MG63 (cell line): ENCODE measurements around the gene FGF9. TPM values are rescaled to one million over a fixed set of nuclear protein-coding genes. Genes with fewer than 3 reads are reported as not detected.
A peak's percentile ranks its signal among the peaks of the same experiment; 100 is the strongest.

ENCODE experiments used
- DNase-seq: peaks from one replicate; pipeline ENCODE4 v3.0.0-alpha.2; 2020
- H3K27me3 ChIP-seq: fragments of 250-450 bp; sonication (Bioruptor Pico); 2 replicates; pipeline ENCODE4 v1.5.1; 2020; ENCODE audit warnings: mild to moderate bottlenecking, moderate library complexity
- H3K36me3 ChIP-seq: fragments of 250-450 bp; sonication (Bioruptor Pico); 2 replicates; pipeline ENCODE4 v1.5.1; 2020; ENCODE audit warnings: mild to moderate bottlenecking, moderate library complexity
- H3K4me3 ChIP-seq: fragments of 250-450 bp; sonication (Bioruptor Pico); 2 replicates; pipeline ENCODE4 v1.5.1; 2020; ENCODE audit warnings: mild to moderate bottlenecking, moderate library complexity
- H3K9me3 ChIP-seq: fragments of 250-450 bp; sonication (Bioruptor Pico); 2 replicates; pipeline ENCODE4 v1.5.1; 2020; ENCODE audit warnings: mild to moderate bottlenecking, moderate library complexity
- total RNA-seq: library from RNA; depleted of rRNA; stranded (reverse); fragments of >200 nt; shearing (Covaris generic); gene quantifications from 2 replicates; pipeline ENCODE4 v1.2.3, GENCODE V29; 2014; ENCODE audit warnings: low replicate concordance

The FGF9 gene
- total RNA-seq, 1 experiment from 2014 or later: 0.92 TPM

GRCh38 chr13:21691500-21691899 lies 20.6 kb downstream of the FGF9 start:
- Histone ChIP-seq H3K9me3 (no peaks in the 10 kb centered on the region), H3K4me3 (no peak overlapping the region), H3K27me3 (no peaks in the 10 kb centered on the region), H3K36me3 (0 out of 2 replicates have a peak, but pooled peaks cover 2% of the 10 kb centered on the region)
- no peak for DNase-seq

GRCh38 chr13:21691928-21692327 lies 21.1 kb downstream of the FGF9 start:
- Histone ChIP-seq H3K4me3 (no peak overlapping the region), H3K27me3 (no peaks in the 10 kb centered on the region), H3K9me3 (no peaks in the 10 kb centered on the region), H3K36me3 (0 out of 2 replicates have a peak, but pooled peaks cover 2% of the 10 kb centered on the region)
- no peak for DNase-seq

DNA sequence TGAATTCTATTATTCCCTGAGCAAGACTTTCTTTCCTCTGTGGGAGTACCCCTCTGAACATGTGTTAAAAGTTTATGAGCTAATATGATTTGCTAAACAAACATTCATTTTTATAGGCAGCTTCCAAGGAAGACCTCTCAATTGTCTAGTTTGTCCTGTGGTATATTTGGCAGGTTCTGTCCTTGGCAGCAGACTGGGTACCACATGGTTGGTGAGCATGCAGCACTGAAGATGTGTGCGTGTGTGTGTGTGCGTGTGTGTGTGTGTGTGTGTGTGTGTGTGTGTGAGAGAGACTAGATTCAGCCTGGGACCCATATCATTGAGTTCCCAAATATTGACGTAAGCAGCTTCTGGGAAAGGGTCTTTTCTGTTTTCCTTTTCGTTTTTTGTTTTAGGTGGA lies 24.0 kb downstream of the FGF9 start:
- H3K4me3 ChIP-seq: no peak overlapping the region
- H3K27me3 ChIP-seq: no peaks in the 10 kb centered on the region
- H3K9me3 ChIP-seq: no peaks in the 10 kb centered on the region
- DNase-seq: peak; percentile 42
- H3K36me3 ChIP-seq: peaks cover 2% of the 10 kb centered on the region; the same call in 1 of the 2 replicates

GRCh38 chr13:21695546-21695945 lies 24.7 kb downstream of the FGF9 start:
- DNase-seq: no peak
- Histone ChIP-seq H3K9me3 (no peaks in the 10 kb centered on the region), H3K4me3 (no peak overlapping the region), H3K27me3 (no peaks in the 10 kb centered on the region), H3K36me3 (no peaks in the 10 kb centered on the region; the same call in 1 of the 2 replicates)

DNA sequence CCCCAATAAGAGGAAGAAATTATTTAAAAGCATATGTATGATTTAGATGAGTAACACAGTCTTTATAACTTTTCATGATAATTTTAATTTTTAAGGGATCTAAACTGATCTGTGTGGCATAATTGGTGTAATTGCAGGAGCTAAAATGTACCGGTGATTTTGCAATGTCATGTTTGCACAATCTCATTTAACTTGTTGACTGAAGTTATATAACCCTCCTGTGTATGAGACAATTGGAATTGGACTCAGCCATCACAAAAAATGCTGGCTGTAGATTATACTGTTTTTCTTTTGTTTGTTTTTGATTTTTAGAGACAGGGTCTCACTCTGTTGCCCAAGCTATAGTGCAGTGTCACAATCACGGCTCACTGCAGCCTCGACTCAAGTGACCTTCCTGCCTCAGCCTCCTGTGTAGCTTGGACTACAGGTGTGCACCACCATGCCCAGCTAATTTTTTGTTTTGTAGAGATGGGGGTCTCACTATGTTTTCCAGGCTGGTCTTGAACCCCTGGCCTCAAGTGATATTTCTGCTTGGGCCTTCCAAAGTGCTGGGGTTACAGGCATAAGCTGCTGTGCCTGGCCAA lies 26.1 kb downstream of the FGF9 start:
- no peaks in the 10 kb centered on the region for H3K27me3 ChIP-seq
- no peak for DNase-seq
- H3K9me3 ChIP-seq: no peaks in the 10 kb centered on the region
- no peaks in the 10 kb centered on the region; the same call in 1 of the 2 replicates for H3K36me3 ChIP-seq
- H3K4me3 ChIP-seq: no peak overlapping the region

DNA sequence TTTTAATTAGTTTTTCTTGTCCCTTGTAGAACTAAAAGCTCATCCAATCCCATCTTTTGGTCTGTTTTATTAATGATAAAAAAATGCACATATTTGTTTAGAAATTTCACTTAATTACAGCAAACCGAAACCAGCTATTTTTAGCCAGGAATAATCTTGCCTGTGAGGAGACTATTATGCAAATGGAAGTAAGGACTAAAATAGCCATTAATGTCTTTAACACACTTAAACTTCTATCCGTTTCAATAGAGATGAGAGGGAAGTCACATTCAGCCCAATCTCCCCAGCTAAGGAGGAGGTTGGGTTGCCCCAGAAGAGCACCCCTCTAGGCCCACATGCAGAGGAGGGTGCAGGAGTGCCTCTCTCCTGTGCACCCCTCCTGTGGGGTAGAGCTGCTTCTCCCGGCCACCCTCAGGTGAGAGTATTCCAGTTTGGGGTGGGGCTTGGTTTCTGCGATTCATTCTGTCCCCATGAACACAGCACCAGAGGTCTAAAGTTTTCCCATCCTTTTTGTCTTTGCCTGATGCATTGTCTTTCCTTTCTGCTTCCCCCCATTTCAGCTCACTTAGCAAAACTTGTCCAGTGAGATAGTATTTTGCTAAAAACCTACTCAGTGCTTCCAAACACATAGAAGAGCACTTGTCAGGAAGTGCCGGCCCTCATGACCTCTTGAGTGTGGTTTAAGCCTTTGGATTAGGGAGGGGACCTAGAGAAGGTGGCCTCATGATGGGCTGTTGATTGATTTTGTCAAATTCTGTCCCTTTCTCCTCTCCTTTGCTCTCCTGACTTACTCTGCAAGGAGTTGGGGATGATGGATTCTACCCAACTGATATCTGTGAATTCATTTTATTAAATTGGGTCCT lies 28.2 kb downstream of the FGF9 start:
- no peaks in the 10 kb centered on the region for H3K9me3 ChIP-seq
- no peak for DNase-seq
- no peaks in the 10 kb centered on the region; the same call in 1 of the 2 replicates for H3K36me3 ChIP-seq
- H3K4me3 ChIP-seq: no peak overlapping the region
- H3K27me3 ChIP-seq: no peaks in the 10 kb centered on the region

DNA sequence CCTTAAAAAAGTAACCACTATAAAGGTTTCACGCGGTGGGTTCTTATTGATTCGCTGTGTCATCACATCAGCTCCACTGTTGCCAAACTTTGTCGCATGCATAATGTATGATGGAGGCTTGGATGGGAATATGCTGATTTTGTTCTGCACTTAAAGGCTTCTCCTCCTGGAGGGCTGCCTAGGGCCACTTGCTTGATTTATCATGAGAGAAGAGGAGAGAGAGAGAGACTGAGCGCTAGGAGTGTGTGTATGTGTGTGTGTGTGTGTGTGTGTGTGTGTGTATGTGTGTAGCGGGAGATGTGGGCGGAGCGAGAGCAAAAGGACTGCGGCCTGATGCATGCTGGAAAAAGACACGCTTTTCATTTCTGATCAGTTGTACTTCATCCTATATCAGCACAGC lies 30.6 kb downstream of the FGF9 start:
- Histone ChIP-seq H3K4me3 (no peak overlapping the region), H3K9me3 (no peaks in the 10 kb centered on the region), H3K27me3 (no peaks in the 10 kb centered on the region), H3K36me3 (no peaks in the 10 kb centered on the region; the same call in 1 of the 2 replicates)
- DNase-seq: no peak

GRCh38 chr13:21703846-21704245 lies 33.0 kb downstream of the FGF9 start:
- peak; percentile 90 for DNase-seq
- Histone ChIP-seq H3K9me3 (no peaks in the 10 kb centered on the region), H3K4me3 (no peak overlapping the region), H3K36me3 (no peaks in the 10 kb centered on the region), H3K27me3 (no peaks in the 10 kb centered on the region)

DNA sequence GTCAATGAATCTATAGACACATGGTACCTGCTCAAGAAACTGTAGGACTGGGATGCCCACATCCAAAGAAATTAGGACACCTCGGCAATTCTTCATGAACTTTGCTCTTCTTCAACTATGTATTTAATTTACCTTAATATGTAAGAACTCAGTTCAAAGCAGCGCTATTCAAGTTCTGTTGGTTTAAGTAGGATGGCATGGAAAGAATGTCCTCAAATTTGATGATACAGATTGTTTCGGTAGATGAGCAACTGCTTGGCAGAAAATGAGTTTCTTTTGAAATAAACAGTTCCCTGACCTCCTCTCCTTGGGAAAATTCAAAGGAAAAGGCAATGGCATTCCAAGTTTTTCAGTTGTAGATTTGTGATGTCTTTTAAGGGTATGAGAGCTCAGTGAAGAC lies 36.7 kb downstream of the FGF9 start:
- H3K9me3 ChIP-seq: peaks cover 3% of the 10 kb centered on the region; the same call in 1 of the 2 replicates
- H3K27me3 ChIP-seq: no peaks in the 10 kb centered on the region
- DNase-seq: no peak
- H3K4me3 ChIP-seq: no peak overlapping the region
- no peaks in the 10 kb centered on the region for H3K36me3 ChIP-seq

GRCh38 chr13:21709697-21710096 lies 38.8 kb downstream of the FGF9 start:
- no peak overlapping the region for H3K4me3 ChIP-seq
- H3K27me3 ChIP-seq: no peaks in the 10 kb centered on the region
- no peak for DNase-seq
- H3K9me3 ChIP-seq: peaks cover 3% of the 10 kb centered on the region; the same call in 1 of the 2 replicates
- no peaks in the 10 kb centered on the region for H3K36me3 ChIP-seq

DNA sequence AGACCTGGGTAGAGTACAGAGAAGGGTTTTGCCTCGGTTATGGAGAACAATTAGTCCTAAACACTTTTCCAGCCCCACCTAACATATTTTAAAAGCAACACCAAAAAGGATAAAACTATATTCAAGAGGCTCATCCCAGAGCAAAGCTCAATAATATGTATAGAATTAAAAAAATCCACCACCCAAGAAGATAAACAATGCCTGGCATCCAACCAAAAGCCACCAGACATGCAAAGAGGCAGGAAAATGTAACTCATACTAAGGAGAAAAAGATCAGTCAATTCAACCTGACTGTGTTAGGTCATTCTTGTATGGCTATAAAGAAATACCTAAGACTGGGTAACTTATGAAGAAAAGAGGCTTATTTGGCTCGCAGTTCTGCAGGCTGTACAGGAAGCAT lies 39.3 kb downstream of the FGF9 start:
- Histone ChIP-seq H3K36me3 (no peaks in the 10 kb centered on the region), H3K4me3 (no peak overlapping the region), H3K9me3 (peaks cover 3% of the 10 kb centered on the region; the same call in 1 of the 2 replicates), H3K27me3 (no peaks in the 10 kb centered on the region)
- no peak for DNase-seq

- Histone ChIP-seq H3K4me3 (no peak overlapping the region), H3K36me3 (no peaks in the 10 kb centered on the region), H3K27me3 (no peaks in the 10 kb centered on the region), H3K9me3 (no peaks in the 10 kb centered on the region)
- no peak for DNase-seq
Measured at GRCh38 chr13:21717817-21718216, 46.9 kb downstream of the FGF9 start.

DNA sequence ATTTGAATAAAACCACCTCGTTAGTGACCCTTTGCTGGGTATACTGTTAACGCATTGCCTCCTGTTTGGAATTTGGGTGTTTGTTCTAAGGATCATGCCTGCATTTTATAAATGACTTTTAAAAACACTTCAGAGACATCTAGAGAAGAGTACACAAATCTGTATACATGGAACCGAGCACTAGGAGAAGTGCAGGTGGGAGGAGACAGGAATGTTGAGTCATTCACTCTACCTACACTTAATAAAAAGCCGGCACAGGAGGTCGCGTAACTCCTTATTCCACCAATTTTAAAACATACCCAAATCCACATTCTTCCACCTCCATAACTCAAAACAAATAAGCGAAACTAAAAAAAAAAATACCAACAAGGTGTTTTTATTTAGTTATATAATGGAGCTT lies 48.6 kb downstream of the FGF9 start:
- Histone ChIP-seq H3K4me3 (no peak overlapping the region), H3K36me3 (no peaks in the 10 kb centered on the region), H3K27me3 (no peaks in the 10 kb centered on the region), H3K9me3 (no peaks in the 10 kb centered on the region)
- no peak for DNase-seq

DNA sequence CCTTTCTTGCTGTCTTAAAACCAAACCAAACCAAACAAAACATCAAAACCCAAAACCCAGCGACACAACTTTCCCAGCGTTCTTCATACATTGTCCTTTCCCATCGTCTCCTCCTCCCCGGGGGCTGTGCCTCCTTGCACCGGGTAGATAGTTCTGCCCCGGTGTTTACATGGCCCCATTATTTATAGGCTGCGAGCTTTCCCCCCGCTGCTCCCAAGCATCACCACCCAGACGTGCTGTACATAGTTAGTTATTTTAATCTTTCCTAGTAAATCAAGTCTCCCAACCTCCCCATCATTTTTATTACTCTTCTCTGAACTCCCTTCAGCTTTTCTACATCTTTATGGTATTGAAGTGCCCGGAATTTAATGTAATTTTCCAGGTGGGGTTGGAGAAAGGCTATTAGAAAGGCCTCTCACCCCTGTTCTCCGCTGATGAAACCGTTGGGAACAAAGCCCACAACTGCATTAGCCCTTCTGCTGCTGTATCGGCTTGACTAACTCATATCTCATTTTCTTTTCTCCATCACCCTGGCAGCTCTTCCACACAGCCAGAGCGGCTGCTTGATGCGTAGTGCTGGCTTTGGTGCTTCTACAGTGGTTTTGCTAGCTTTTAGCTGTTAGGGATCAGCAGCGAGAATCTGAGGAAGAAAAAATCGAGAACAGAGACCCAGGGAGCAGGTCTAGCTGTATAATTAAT lies 53.1 kb downstream of the FGF9 start:
- no peaks in the 10 kb centered on the region for H3K27me3 ChIP-seq
- DNase-seq: no peak
- H3K4me3 ChIP-seq: no peak overlapping the region
- H3K36me3 ChIP-seq: no peaks in the 10 kb centered on the region
- H3K9me3 ChIP-seq: no peaks in the 10 kb centered on the region

- no peak for DNase-seq
- Histone ChIP-seq H3K36me3 (no peaks in the 10 kb centered on the region), H3K27me3 (no peaks in the 10 kb centered on the region), H3K9me3 (no peaks in the 10 kb centered on the region), H3K4me3 (no peak overlapping the region)
Measured at GRCh38 chr13:21730186-21730880, 59.5 kb downstream of the FGF9 start.

DNA sequence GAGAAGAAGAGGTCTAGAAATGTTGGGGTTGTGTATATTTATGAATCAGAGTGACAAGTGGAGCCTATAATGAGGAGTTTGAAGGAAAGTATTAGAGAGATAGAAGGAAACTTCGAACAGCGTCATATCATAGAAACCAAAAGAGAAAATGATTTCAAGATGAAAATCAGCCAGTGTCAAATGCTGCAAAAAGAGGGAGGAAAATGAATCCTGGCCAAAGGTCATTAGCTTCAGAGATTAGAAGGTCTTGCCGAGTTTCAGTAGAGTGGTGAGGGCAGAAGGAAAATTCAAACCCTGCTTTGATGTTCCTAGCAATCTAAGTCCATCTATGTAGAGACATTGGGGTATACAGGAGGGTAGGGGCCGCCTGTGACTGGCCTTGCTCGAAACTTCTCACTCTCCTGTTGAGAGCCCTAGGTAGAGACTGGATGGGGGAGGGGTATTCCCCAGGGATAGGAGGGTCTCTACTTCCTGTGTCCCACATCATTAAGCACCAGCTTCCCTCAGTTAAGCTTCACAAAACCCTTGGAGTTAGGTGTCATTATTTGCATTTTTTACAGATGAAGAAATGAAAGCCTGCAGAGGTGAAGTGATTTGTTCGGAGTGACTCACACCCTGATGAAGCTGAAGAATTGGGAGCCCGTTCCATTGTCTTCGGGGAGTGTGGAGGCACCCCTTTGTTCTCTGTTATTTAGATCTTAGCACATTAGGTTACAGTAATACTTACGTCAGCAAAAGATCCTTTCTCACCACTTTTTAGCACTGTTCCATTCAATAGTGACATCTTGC lies 62.8 kb downstream of the FGF9 start:
- no peak for DNase-seq
- Histone ChIP-seq H3K36me3 (no peaks in the 10 kb centered on the region), H3K9me3 (no peaks in the 10 kb centered on the region), H3K4me3 (no peak overlapping the region), H3K27me3 (no peaks in the 10 kb centered on the region)
